Activated CD4-positive, alpha-beta T cell treated with anti-CD3 and anti-CD28 coated beads for 4 hours (primary cell): ENCODE results near the gene OR9G1.
"Not testable (repeated sequence)": the region's sequence is repeated elsewhere in the genome, so short reads cannot be mapped to it uniquely, and the experiment has no call there.

Experiments
- DNase-seq, 2 donors: peaks; one replicate each; pipeline ENCODE4 v3.0.0-alpha.2; 2020

Gene OR9G1, protein sequence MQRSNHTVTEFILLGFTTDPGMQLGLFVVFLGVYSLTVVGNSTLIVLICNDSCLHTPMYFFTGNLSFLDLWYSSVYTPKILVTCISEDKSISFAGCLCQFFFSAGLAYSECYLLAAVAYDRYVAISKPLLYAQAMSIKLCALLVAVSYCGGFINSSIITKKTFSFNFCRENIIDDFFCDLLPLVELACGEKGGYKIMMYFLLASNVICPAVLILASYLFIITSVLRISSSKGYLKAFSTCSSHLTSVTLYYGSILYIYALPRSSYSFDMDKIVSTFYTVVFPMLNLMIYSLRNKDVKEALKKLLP

GRCh38 chr11:56698795-56699194, at the start of gene OR9G1:
OR9G1 (plus strand) TSS chr11:56699095; CDS start chr11:56700388, 1,293 bp downstream.
- no peak for DNase-seq

- no peak for DNase-seq
Measured at GRCh38 chr11:56659755-56660154, 39.1 kb upstream of the OR9G1 start.

GRCh38 chr11:56663386-56663785, 35.5 kb upstream of the OR9G1 start, which contains the start of gene OR5AR1:
OR5AR1 (plus strand) TSS chr11:56663686; CDS start chr11:56663686, 0 bp downstream.
- no peak for DNase-seq

DNA sequence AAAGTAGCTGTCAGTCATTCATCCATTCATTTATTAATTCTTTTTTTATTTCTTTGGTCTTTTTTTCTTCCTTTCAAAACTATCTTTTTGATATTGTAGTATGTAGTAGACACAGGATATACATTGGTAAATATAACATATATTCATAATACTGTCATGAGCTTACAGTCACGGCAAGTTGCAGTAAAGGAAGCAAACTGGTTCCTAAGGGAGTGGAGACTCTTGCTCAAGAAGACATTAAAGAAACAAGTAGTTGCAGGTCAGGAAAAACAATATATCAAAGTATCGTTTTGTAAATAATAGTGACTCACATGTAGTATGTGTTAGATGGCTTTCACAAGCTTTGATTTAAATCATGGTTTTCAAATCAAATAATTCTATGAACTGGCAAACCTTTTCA, 27.9 kb upstream of the OR9G1 start:
- DNase-seq: no peak

- no peak for DNase-seq
Measured at GRCh38 chr11:56688554-56689100, 10.3 kb upstream of the OR9G1 start.

- DNase-seq: not testable (repeated sequence)
Measured at GRCh38 chr11:56691179-56691578, 7.7 kb upstream of the OR9G1 start.

- no peak for DNase-seq
Measured at GRCh38 chr11:56693428-56693827, 5.5 kb upstream of the OR9G1 start.

GRCh38 chr11:56700242-56700913, 1.5 kb downstream of the OR9G1 start:
- DNase-seq: no peak

GRCh38 chr11:56700914-56701485, 2.1 kb downstream of the OR9G1 start:
- no peak for DNase-seq

DNA sequence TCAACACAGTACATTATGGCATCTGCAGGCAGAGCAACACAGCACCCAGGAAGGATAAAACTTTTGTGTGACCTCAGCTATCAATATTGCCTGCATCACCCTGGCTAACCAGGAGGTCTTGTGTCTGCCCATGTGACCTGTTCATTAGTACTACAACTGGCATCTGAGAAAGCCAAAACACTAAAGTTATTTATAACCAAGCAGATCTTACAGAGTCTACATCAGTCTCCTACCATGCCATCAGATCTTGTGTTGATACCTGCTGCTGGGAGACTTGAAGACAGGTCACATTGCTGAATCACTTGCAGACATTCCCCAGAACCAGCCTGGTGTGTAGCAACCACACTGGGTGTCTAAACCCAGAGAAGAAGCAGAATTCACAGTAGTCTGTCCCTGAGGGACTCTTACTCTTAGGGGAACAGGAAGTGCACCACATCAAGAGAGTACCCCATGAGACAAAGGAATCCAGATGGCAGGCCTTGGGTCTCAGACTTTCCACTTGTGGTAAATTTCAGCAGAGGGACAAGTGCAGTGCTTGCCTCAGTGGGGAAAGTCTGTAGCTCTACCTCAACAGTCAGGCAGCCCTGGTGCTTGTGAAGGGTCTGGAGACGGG, 7.0 kb downstream of the OR9G1 start:
- DNase-seq: no peak

DNA sequence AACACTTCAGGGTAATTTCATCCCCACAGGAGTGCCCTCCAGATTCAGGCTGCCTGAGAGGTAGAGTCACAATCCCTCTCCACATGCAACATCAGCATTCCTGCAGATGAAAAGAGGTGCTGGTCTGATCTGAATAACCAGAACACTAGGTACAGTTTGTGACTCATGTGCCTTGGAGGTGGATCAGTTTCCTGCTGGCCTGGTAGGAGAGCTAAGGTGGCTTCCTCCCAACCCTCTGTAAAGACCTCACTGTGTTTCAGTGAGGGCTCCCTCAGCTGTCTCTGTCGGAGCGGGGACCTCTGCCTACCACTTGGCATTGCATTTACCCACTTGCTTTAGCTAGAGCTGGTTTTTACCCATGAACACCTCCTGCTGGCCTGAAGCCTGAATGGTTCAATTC, 7.6 kb downstream of the OR9G1 start:
- no peak for DNase-seq

GRCh38 chr11:56714206-56714605, 15.3 kb downstream of the OR9G1 start:
- DNase-seq: no peak

DNA sequence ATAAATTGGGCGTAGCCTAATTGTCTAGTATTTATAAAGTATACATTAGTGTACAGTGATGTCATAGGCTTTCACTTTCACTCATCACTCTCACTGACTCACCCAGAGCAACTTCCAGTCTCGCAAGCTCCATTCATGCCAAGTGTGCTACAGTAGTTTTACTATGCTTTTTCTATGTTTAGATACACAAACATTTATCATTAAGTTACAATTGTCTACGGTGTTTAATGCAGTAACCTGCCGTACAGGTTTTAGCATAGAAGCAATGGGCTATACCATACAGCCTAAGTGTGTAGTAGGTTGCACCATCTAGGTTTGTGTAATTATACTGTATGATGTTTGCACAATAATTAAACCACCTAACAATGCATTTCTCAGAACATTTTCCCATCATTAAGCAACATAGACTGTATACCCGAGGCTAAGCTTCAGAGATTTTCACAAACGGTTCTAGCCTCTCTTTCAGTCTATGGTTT, 17.5 kb downstream of the OR9G1 start:
- DNase-seq: no peak

GRCh38 chr11:56720513-56720912, 21.6 kb downstream of the OR9G1 start:
- DNase-seq: no peak

GRCh38 chr11:56740107-56740506, 41.2 kb downstream of the OR9G1 start:
- no peak for DNase-seq

- no peak for DNase-seq
Measured at GRCh38 chr11:56740886-56741285, 42.0 kb downstream of the OR9G1 start.

DNA sequence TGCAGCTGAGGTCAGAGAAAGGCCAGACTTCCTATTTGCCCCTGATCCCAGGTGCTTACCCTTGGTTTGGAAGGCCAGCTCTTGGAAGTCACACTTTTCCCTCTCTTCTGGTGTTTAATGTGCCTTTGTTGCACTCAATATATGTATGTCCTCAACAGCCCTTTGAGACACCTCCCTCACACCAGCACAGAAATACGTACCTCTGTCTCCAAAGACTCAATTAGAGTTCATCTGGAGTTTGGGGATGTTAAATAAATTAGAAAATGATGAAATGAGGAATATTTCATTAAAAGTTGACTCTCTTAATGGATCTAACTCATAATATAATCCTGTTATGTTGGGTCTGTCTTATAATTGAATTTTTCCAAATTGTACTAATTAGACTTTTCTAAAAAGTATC, 49.7 kb downstream of the OR9G1 start, which contains the start of gene OR9G4:
Gene OR9G4, minus strand, starts transcription at position 101 of the 400 bp plus-strand sequence. CDS start 4,931 bp downstream, outside the sequence.
- DNase-seq: no peak

DNA sequence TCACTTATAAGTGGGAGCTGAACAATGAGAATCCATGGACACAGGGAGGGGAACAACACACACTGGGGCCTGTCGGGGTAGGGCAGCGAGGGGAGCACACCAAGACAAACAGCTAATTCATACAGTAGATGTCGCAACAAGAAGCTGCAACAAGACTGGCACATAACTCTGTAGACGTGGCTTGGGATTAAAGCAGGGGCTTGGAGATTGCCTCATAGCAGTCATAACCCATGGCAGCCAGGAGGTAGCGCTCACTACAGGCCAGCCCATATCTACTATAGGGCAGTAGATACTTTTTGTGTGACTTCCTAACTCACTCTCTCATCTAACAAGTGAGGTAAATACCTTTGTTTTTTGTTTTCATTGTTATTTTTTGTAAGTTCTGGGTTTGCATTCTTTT, 51.3 kb downstream of the OR9G1 start:
- DNase-seq: no peak

DNA sequence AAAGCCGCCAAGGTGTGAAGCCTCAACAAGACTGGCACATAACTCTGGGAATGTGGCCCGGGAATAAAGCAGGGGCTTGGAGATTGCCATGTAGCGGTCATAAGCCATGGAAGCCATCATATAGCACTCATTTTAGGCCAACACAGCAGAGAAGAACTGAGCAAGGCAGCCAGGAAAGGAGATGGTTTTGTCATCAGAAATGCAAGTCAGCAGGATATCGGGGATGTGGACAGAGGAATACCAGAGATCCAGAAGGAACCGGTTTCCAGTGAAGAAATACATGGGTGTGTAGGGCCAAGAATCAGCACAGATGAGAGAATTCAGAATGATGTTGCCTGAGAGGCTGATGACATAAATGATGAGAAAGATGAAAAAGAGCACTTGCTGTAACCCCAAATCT, 52.6 kb downstream of the OR9G1 start:
- DNase-seq: no peak
